Measurements from ENCODE around the gene CYP19A1.

Gene CYP19A1

GRCh38 chr15:51307325-51307724 lies 31.1 kb downstream of the CYP19A1 start:
- DNase-seq (ENCODE audit: low read depth): no peak
- TF ChIP-seq CTCF (conservative IDR thresholded peaks at IDR 0.05; ENCODE audit: low read depth, low read length): no peak
- no peak overlapping the region for H3K4me3 ChIP-seq (ENCODE audit: low read depth, low read length)

GRCh38 chr15:51303462-51303980 lies 34.9 kb downstream of the CYP19A1 start:
- H3K4me3 ChIP-seq (ENCODE audit: low read depth, low read length): no peak overlapping the region
- no peak for TF ChIP-seq CTCF (conservative IDR thresholded peaks at IDR 0.05; ENCODE audit: low read depth, low read length)
- no peak for DNase-seq (ENCODE audit: low read depth)

- no peak for TF ChIP-seq CTCF (conservative IDR thresholded peaks at IDR 0.05; ENCODE audit: low read depth, low read length)
- no peak for DNase-seq (ENCODE audit: low read depth)
- H3K4me3 ChIP-seq (ENCODE audit: low read depth, low read length): no peak overlapping the region
Observed at GRCh38 chr15:51302480-51302879, 35.9 kb downstream of the CYP19A1 start.

- DNase-seq (ENCODE audit: low read depth): no peak
- no peak for TF ChIP-seq CTCF (conservative IDR thresholded peaks at IDR 0.05; ENCODE audit: low read depth, low read length)
- no peak overlapping the region for H3K4me3 ChIP-seq (ENCODE audit: low read depth, low read length)
Observed at GRCh38 chr15:51299187-51300015, 39.0 kb downstream of the CYP19A1 start.

- no peak for DNase-seq (ENCODE audit: low read depth)
- H3K4me3 ChIP-seq (ENCODE audit: low read depth, low read length): no peak overlapping the region
- no peak for TF ChIP-seq CTCF (conservative IDR thresholded peaks at IDR 0.05; ENCODE audit: low read depth, low read length)
Observed at GRCh38 chr15:51298620-51299019, 39.8 kb downstream of the CYP19A1 start.

GRCh38 chr15:51290720-51291119 lies 47.7 kb downstream of the CYP19A1 start:
- no peak for TF ChIP-seq CTCF (conservative IDR thresholded peaks at IDR 0.05; ENCODE audit: low read depth, low read length)
- no peak for DNase-seq (ENCODE audit: low read depth)
- no peak overlapping the region for H3K4me3 ChIP-seq (ENCODE audit: low read depth, low read length)

GRCh38 chr15:51289290-51289689 lies 49.1 kb downstream of the CYP19A1 start:
- no peak for TF ChIP-seq CTCF (conservative IDR thresholded peaks at IDR 0.05; ENCODE audit: low read depth, low read length)
- no peak for DNase-seq (ENCODE audit: low read depth)

More at GRCh38 chr15:51289290-51289689, 49.1 kb downstream of the CYP19A1 start:
- H3K4me3 ChIP-seq (ENCODE audit: low read depth, low read length): no peak overlapping the region
